Measurements from ENCODE around the gene SEMA3C. TPM values are rescaled to one million over a fixed set of nuclear protein-coding genes. Genes with fewer than 3 reads are reported as not detected.

SEMA3C gene
- polyA plus RNA-seq, 1 experiment = 64.1 TPM

DNA sequence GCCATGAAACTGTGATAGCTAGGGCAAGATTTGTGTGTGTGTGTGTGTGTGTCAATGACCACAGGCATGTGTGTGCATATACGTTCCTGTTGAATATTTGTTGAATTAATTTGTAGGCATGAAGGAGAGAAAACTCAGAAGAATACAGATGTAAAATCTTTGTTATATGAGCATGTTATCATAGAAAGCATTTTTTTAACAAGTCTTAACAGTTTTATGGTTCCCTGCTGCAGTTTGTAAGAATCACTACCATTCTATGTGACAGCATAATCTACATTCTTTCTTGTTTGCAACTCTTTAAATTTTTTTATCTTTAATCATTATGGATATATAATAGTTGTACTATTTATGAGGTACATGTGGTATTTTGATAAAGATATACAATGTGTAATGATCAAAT, 150.1 kb downstream of the SEMA3C start:
- CTCF ChIA-PET = no interaction called here
- TF ChIP-seq, protein P1, sequence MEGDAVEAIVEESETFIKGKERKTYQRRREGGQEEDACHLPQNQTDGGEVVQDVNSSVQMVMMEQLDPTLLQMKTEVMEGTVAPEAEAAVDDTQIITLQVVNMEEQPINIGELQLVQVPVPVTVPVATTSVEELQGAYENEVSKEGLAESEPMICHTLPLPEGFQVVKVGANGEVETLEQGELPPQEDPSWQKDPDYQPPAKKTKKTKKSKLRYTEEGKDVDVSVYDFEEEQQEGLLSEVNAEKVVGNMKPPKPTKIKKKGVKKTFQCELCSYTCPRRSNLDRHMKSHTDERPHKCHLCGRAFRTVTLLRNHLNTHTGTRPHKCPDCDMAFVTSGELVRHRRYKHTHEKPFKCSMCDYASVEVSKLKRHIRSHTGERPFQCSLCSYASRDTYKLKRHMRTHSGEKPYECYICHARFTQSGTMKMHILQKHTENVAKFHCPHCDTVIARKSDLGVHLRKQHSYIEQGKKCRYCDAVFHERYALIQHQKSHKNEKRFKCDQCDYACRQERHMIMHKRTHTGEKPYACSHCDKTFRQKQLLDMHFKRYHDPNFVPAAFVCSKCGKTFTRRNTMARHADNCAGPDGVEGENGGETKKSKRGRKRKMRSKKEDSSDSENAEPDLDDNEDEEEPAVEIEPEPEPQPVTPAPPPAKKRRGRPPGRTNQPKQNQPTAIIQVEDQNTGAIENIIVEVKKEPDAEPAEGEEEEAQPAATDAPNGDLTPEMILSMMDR (IDR thresholded peaks at IDR 0.05; ENCODE audit: insufficient read depth, low read depth, low read length) = no peak
- DNase-seq (ENCODE audit: low read depth) = no peak
- Histone ChIP-seq H3K27me3 (ENCODE audit: control insufficient read depth, insufficient read depth, low read length) (no peaks in the 10 kb centered on the region), H3K36me3 (ENCODE audit: control insufficient read depth, insufficient read depth, low read length) (no peaks in the 10 kb centered on the region), H3K4me3 (ENCODE audit: low read depth, low read length) (no peak overlapping the region)
- POLR2A ChIA-PET = no interaction called here

DNA sequence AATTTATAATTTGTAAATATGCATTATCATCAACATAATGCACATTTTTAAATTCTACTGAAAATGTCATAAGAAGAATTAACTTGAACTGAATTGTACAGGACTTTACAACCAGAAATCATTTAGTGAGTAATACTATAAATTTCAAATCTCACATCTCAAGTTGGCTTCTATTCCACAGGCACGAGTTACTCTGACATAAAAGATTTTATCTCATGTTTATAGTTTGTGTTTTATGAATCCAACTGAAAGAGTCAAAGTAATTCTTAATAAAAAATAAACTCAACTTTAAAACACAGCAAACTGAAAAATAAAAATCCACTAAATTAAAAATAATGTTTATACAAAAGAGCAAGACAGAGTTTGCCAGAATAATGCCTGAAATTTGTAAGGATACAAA, 151.2 kb downstream of the SEMA3C start:
- CTCF ChIA-PET = no interaction called here
- no peaks in the 10 kb centered on the region for H3K27me3 ChIP-seq (ENCODE audit: control insufficient read depth, insufficient read depth, low read length)
- no peak overlapping the region for H3K4me3 ChIP-seq (ENCODE audit: low read depth, low read length)
- no peaks in the 10 kb centered on the region for H3K36me3 ChIP-seq (ENCODE audit: control insufficient read depth, insufficient read depth, low read length)
- TF ChIP-seq, protein P1 (IDR thresholded peaks at IDR 0.05; ENCODE audit: insufficient read depth, low read depth, low read length) = no peak
- POLR2A ChIA-PET = no interaction called here
- no peak for DNase-seq (ENCODE audit: low read depth)

DNA sequence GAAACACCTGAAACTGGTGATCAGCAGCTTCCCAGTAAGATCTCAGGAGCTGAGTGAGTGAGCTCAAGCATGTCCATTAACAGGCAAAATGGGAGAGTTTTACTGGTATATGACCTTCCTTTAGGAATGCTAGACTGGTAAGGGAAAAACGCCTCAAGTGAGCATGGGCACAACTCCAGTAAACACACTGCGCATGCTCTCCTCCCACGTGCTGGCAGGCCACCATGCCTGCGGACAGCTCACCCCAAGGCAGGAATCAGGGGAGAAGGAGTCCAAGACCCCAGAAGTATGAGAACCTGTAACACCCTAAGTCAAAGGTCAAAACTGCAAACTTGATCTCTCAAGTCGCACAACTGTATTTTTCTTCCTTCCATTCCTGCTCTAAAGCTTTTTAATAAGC, 152.1 kb downstream of the SEMA3C start:
- ChIA-PET POLR2A (no interaction called here), CTCF (interaction anchor here (0.8 to 1.3 kb wide), 2 partner anchors 37 to 691 kb away, joined by 3 to 4 read pairs; no protein-coding TSS in a partner anchor)
- DNase-seq (ENCODE audit: low read depth) = no peak
- H3K4me3 ChIP-seq (ENCODE audit: low read depth, low read length) = no peak overlapping the region
- H3K36me3 ChIP-seq (ENCODE audit: control insufficient read depth, insufficient read depth, low read length) = no peaks in the 10 kb centered on the region
- TF ChIP-seq, protein P1 (IDR thresholded peaks at IDR 0.05; ENCODE audit: insufficient read depth, low read depth, low read length) = no peak
- H3K27me3 ChIP-seq (ENCODE audit: control insufficient read depth, insufficient read depth, low read length) = no peaks in the 10 kb centered on the region

DNA sequence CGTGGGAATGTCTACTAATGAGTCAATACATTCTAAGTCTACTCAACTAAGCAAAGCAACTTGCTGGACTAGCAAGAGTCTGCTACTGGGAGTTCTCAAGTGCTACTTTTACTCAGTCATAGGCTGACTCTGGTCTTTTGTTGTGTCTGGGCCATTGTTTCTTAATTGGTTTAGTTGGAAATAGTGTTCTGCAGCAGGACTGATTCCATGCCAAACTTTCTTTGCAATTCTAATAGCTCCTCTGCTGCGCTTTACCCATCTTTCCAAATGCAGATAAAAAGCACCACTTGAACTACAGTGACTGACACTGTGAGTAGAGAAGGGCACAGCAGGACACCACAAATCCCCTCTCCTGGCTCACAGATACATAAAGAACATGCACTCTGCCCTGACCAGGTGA, 154.7 kb downstream of the SEMA3C start:
- CTCF ChIA-PET = interaction anchor here (1.1 kb wide), 1 partner anchor 154 kb away, joined by 3 read pairs; no protein-coding TSS in a partner anchor
- no peak for DNase-seq (ENCODE audit: low read depth)
- POLR2A ChIA-PET = no interaction called here
- Histone ChIP-seq H3K4me3 (ENCODE audit: low read depth, low read length) (no peak overlapping the region), H3K36me3 (ENCODE audit: control insufficient read depth, insufficient read depth, low read length) (no peaks in the 10 kb centered on the region), H3K27me3 (ENCODE audit: control insufficient read depth, insufficient read depth, low read length) (no peaks in the 10 kb centered on the region)
- TF ChIP-seq, protein P1 (IDR thresholded peaks at IDR 0.05; ENCODE audit: insufficient read depth, low read depth, low read length) = no peak

DNA sequence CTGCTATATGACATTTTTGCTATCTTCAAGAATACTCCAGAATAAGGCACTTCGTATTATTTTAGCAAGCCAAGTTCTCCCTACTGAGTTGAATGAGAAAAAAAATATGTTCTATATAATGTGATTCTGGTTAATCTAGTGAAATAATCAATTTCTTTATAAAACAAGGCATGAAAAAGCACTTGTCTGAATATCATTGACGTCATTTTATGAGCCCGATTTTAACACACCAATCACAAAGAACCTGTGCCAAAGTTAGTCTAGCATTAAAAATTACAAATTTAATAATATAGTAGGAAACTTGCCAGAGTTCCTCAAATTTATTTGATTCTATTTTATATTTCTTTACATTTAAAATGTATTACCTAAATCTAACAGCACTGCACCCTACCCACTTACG, 155.1 kb downstream of the SEMA3C start:
- TF ChIP-seq, protein P1 (IDR thresholded peaks at IDR 0.05; ENCODE audit: insufficient read depth, low read depth, low read length) = no peak
- ChIA-PET CTCF (no interaction called here), POLR2A (no interaction called here)
- no peaks in the 10 kb centered on the region for H3K36me3 ChIP-seq (ENCODE audit: control insufficient read depth, insufficient read depth, low read length)
- H3K4me3 ChIP-seq (ENCODE audit: low read depth, low read length) = no peak overlapping the region
- no peak for DNase-seq (ENCODE audit: low read depth)
- H3K27me3 ChIP-seq (ENCODE audit: control insufficient read depth, insufficient read depth, low read length) = no peaks in the 10 kb centered on the region

Measured in BJ (cell line).